ENCODE data around the gene FLT3LG.

DNA sequence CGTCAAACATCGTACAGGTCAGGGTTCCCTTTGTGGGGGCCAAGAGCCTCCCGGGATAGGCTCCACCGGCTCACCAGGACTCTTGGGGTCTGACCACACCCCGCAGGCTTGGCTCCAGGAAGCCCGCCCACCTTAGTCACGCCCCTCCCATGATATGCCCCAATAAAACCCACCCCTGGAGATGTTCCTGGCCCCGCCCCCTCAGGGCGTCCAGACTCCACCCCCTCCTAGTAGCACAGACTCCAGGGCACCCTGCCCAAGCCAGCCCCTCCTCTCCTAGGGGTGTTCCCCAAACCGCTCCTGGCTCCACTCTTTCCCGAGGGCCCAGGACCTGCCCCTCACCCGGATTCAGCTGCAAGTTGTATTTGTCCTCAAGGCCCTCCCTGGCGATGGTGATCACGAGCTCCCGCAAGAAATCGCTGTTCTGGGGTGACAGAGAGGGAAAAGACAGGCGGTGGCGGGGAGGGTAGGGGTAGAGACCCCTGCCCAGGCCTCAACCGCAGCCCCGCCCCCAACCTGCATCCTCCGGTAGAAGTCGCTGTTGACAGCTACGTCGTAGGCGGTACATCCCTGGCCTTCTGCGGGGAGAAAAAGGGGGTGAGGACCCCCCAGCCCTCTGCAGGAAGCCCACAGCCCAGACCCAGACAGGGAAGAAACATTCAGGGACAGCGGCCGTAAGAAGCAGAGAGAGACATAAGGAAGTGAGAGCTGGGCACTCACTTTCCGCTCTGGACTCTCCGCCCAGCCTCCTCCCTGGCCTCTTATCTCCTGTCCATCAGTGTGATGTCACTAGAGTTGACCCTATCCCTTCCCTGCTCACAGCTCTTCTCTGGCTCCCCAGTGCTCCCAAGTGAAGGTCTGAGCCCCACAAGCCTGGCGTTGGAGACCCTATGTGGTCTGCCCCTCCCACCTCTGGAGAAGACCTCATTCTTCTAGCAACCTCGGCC lies 26.3 kb upstream of the FLT3LG start:
- TF ChIP-seq POLR2A (IDR thresholded peaks at IDR 0.05), result no peak
- TF ChIP-seq, protein P1, sequence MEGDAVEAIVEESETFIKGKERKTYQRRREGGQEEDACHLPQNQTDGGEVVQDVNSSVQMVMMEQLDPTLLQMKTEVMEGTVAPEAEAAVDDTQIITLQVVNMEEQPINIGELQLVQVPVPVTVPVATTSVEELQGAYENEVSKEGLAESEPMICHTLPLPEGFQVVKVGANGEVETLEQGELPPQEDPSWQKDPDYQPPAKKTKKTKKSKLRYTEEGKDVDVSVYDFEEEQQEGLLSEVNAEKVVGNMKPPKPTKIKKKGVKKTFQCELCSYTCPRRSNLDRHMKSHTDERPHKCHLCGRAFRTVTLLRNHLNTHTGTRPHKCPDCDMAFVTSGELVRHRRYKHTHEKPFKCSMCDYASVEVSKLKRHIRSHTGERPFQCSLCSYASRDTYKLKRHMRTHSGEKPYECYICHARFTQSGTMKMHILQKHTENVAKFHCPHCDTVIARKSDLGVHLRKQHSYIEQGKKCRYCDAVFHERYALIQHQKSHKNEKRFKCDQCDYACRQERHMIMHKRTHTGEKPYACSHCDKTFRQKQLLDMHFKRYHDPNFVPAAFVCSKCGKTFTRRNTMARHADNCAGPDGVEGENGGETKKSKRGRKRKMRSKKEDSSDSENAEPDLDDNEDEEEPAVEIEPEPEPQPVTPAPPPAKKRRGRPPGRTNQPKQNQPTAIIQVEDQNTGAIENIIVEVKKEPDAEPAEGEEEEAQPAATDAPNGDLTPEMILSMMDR (IDR thresholded peaks at IDR 0.05), result no peak

Measured in vagina (tissue), 2 donors.